Colon (tissue), 2 donors: ENCODE results near the gene SNRNP200.

Experiments
- FAIRE-seq: peaks from 2 replicates; lab custom pipeline; 2012; peaks lifted over from hg19 to GRCh38; lab: Jason Lieb, UNC
- donor health status: control.
- donor health status: control.

SNRNP200 gene

DNA sequence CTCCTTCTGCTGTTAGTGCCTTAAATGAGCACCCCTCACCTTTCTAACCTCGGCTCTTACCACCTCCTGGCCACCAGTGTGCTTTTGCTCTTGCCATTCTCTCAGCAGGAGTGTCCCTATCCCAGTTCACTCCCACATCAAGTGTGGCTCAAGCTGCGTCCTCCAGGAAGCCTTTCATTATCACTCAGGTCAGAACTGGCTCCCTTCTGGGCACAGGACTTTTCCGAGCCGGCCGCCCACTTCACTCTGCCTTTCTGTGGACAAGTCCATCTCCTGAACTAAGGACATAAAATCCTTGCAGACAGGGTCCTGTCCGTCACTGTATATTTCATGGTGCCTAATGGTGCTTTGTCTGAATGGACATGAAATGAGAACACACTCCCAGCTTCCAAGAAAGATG lies 55.2 kb downstream of the SNRNP200 start:
- FAIRE-seq: no peak

DNA sequence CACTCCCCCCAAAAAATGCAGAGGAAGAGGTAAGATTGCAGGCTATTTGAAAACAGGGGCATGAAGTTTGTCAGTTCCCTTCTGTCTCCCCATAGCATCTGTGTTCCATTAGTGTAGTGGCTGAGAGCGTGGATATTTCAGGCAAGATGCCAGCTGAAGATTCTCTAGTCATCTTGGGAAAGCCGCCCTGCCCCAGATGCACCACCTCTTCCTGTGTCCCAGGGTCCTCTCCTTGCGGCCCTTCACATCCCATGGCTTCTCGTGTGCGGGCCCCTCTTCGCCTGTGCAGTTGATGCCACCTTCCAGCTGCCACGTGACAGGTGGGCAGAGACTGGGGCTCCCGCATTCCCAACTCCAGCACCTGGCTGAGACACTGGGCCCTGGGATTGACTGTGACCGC lies 55.7 kb downstream of the SNRNP200 start:
- FAIRE-seq: no peak

DNA sequence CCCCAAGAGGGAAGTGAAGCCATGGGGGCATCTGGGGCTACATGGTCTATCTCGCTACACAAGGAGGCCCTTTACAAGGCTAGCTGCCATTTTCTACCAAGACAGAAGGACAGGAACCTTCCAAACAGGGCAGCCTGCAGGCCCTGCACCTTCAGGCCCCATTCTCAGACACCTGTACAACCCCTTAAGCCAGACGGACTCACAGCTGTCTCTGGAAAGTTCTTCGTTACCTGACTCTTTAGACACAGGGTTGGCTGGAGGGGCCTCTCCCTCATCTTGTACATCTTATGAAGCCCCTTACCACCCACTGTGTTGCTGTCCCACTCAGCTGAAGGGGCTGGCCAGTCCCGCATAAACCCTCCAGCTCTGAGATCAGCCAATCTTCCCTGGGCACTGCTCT lies 56.7 kb downstream of the SNRNP200 start:
- no peak for FAIRE-seq

DNA sequence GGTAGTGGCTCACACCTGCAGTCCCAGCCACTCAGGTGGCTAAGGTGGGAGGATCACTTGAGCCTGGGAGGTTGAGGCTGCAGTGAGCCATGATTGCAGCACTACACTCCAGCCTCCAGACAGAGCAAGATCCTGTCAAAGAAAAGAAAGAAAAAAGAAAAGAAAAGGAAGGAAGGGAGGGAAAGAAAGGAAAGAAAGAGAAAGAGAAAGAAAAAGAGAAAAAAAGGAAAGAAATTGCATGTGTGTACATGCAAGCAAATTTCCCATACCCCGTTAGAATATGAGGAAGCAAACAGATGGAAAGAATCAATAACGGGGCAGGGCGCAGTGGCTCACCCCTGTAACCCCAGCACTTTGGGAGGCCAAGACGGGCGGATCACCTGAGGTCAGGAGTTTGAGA lies 57.5 kb downstream of the SNRNP200 start:
- FAIRE-seq: no peak

DNA sequence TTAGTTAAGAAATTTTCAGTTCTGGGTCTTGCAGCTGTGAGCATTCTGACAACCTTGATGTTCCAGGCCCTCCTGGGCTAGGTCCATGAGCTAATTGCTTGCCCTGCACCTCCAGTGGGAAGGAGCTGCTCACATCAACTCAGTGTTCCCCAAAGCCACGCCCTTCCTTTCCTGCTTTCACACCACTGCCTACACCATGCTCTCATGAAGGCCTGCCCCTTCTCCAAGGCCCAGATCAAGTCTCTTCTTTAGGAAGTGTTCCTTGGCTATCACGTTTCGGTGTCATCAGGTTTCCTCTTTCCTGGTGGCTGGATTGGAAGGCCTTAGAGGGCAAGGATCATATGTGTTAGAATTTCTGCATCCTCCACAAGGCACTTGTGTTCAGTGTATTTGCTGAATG lies 58.3 kb downstream of the SNRNP200 start:
- no peak for FAIRE-seq

DNA sequence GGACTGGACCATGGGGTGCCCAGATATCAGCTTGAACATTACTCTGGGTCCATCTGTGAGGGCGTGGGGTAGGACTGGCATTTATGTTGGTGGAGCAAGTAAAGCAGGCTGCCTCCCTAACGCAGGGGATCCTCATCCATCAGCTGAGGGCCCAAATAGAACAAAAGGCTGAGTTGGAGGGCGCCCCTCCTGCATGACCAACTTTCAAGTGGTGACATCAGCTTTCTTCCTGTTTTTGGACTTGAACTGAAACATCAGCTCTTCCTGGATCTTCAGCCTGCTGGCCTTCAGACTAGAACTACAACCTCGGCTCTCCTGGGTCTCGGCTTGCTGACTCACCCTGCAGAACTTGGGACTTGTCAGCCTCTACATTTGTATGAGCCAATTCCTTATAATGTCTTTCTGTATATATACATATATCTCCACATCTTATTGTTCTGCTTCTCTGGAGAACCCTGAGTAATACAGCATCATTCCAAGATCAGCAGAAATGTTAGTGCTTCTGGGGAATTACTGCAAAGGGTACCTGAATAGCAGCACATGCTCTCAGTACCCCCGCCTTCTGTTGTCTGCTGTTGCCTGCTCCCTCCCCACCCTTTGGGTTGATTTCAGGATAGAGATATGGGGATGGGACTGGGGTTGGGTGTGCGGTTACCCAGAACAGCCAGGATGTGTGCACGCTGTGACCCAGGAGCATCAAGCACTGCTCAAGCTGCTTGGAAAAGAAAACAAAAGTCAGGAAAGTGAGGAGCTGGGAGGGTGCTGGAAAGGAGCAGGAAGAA lies 59.5 kb downstream of the SNRNP200 start:
- FAIRE-seq: no peak

DNA sequence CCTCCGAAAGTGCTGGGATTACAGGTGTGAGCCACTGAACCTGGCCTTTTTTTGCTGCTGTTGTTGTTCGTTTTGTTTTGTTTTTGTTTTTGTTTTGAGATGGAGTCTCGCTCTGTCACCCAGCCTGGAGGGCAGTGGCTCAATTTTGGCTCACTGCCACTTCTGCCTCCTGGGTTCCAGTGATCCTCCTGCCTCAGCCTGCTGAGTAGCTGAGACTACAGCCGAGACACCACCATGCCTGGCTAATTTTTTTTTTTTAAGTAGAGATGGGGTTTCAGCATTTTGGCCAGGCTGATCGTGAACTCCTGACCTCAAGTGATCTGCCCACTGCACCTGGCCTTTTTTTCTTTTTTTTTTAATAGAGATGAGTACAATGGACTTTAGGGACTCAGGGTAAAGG lies 61.5 kb downstream of the SNRNP200 start:
- FAIRE-seq: no peak

DNA sequence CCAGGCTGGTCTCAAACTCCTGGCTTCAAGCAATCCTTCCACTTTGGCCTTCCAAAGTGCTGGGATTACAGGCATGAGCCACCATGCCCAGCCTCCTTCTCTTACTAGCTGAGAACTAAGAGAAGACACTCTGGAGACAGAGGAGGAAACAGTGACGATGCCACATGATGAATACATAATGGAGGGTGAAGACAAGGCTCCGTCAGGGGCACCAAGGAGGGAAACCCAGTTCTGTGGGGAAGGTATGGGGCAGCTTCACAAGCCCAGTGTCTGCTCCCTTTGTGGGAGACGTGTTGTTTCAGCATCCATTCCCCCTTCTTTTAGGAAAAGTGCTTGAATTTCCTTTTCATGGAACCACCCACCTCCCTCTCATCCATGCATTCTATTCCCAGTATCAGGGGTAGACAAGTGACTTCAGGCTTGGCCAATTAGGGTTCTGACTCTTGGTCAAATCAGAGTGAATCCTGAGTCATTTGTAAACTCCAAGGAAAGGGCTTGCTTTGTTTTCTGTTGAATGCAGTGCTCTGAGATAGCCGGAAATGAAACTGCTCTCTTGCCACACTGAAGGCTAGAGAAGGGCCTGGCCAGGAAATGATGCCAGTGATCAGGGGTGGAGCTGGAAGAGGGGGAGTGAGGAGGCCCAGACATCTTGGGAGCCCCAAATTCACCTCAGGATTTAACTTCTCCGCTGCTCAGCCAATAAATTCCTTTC lies 63.3 kb downstream of the SNRNP200 start:
- no peak for FAIRE-seq

DNA sequence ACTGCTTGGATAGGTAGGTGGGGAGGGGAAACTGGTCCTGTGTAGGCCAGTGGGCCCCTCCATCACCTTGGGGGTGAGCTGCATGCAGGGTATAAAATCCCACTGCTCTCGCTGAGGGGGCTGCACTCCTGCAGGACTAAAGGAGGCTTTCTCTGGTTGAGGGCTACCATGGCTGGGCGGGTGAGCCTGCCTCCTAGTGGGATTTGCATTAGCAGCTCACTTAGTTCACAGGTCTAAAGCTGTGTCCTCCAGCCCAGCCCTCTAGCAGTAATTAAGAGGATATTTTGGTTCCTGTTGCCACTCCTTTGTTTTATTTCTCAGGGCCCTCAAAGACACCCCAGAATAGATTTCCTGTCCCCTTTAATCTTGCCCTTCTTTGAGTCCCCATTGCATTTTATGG lies 64.1 kb downstream of the SNRNP200 start:
- FAIRE-seq: no peak

DNA sequence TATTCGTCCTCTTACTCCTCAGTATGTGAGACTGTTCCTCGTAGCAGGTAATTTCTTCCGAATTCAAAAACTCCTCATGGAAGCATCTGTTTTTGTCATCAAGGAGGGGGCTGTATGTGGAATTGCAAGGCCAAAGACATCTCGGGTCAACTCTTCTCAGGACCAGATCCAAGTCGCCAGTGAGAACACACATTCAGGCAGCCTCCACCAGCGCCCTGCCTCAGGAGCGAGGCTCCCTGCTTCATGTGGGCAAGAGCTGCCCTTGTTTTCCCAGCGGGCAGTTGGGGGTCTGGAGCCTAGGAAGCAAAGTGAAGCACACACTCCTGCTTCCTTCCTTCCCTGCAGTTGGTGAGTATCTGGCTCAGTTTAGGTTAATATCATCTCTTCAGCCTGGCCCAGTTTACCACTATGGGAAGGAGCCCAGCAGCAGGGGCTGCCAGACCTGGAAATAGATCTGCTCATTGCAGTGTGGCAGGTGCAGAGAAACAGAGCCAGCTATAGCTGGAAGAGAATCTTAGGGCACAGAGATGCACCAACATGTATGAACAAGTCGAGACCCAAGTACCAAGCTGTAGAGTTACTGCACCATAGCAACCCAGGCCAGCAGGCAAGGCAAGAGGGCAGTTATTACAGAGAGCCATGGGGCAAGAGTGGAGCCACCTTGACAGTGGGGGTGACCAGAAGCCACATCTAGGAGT lies 64.9 kb downstream of the SNRNP200 start:
- no peak for FAIRE-seq

DNA sequence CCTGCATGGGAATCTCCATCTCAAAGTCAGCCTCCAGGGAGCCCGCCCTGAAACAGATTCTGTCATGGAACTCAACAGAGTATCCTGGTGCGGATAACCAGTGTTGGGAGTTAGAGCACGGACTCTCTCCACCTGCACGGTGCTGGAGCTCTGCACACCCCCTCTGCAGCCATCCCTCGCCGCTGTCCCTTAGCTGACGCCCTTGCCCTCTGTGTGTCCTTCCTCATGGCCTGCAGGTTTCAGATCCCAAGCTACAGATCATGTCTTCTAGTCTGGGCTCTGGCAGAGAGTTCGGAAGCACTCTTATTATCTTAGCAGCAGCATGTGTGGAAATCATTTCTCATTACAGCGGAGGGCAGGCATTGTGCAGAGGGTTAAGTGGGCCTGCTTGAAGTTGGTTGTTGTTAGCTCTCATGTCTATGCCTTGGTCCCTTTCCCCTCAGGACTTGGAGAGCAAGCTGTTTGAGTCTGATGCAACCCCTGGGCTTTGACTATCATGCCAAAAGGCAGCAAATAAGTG lies 65.5 kb downstream of the SNRNP200 start:
- FAIRE-seq: no peak

DNA sequence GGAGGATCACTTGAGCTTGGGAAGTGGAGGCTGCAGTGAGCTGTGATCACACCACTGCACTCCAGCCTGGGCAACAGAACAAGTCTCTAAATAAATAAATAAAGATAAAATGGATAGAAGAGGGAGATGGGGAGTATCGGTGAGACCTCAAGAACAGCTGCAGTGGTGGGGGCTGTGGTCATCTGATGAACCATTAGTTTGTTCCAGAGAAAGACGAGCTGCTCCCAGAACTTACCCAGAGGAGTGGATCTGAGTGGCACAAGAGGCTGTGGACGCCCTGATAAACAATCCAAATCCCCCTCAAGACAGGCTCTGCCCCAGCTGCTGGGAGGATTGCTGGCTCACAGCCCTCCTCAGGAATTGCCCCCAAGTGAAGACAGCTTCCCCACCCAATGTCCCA lies 66.3 kb downstream of the SNRNP200 start:
- FAIRE-seq: no peak

DNA sequence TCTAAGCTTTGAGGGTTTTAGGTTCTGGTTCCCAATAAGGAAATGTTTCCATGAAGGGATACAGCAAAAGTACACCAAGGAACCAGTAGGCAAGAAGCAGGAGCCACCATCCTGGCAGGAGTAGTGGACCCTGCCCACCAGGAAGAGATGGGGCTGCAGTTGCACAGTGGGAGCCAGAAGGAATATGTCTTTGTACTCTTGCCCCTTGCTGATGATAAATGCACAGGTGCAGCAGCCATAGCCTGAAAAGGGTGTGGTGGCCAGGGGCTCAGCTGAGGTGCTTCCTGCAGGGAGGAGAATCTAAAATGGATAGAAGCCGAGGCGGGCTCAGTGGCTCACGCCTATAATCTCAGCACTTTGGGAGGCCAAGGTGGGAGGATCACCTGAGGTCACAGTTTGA lies 67.1 kb downstream of the SNRNP200 start:
- no peak for FAIRE-seq

DNA sequence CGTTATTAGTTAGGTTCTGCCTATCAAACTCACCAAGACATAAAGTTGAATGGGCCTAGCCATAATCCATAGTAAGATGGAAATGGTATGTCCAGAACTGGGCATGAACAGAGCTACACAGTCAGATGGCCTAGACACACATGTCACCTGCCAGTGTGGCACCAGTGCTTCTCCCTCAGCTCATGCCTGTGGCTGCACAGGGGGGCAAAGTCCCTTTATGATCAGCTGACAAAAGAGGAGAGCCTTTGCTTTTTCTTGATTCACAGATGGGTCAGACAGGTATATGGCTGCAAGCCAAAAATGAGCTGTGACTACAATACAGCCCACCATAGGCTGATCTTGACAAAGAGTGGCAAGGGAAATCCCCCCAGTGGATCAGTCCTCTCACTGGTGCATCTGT lies 68.5 kb downstream of the SNRNP200 start:
- no peak for FAIRE-seq

DNA sequence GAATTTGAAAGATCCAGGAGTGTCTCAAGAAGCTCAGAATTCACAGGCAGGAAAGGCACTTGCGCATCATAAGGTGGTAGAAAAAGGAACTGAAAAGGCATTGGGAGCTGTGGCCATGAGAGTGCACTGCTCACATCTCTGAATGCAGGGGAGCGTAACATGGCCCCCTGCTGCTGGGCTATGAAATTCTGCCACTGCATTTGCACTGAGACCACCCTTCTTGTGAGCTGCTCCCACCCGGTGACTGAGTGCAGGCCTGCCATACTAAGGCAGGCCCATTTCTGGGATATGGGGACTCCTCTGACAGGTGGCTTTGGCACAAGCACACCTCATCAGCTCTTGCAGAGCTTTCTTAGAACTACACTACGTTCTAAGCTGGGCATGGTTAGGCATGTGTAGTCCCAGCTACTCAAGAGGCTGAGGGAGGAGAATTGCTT lies 71.4 kb downstream of the SNRNP200 start:
- FAIRE-seq: no peak

DNA sequence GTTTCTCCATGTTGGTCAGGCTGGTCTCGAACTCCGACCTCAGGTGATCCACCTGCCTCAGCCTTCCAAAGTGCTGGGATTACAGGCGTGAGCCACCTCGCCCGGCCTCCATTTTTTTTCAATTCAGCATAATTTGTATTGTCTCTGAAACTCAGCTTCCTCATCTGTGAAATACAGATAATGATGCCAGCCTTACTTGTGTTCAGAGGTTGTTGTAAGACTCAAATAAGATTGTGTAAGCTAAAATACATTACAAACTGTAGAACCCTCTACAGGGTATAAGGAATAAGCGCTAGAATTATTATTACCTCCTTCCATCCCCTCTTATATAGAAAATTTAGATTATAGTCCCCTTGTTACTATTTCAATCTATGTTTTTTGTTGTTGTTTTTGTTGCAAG lies 71.9 kb downstream of the SNRNP200 start:
- no peak for FAIRE-seq

DNA sequence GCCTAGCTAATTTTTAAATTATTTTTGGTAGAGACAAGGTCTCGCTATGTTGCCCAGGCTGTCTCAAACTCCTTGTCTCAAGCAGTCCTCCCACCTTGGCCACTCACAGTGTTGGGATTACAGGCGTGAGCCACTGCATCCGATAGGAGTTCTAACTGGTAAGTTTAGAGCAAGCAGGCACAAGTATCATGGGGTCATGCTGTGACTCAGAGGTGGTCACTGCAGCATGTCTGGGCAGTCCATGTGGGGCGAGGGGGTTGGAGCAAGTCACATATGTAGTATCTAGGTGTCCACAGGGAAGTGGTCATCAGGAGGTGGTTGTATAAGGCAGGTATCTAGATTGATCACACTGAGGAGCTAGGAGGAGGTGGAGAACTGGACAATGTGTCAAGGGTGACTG lies 74.0 kb downstream of the SNRNP200 start:
- FAIRE-seq: no peak

DNA sequence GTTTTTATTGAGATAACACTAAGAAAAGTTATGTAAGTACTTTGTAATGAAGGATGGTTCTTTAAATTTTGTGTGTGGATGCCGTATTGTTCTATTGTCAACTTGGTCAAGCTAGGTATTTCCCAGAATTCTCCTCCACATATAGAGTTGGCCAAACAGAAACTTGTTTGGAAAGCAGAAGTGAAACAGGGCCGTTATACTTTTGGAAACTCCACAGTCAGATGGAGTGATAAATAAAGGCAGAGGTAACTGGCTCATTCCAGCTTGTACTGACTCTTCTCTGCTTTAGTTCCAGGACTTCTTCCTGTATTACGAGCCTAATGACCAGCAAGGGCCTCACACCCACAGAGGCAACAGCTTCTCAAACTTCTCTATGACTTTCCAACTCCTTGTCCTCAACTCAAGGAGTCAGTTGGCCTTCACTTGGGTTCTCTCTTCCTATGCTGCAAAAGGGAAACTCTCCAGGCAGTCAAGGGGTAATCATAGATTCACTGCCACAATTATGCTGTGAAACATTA lies 80.3 kb downstream of the SNRNP200 start:
- no peak for FAIRE-seq
